Adrenal gland (tissue), 5 donors: Measurements from ENCODE around the gene PIGT.

Experiments used
- POLR2A ChIP-seq, 2 donors: fragments of 450-650 bp; IDR thresholded peaks; one replicate each; pipeline ENCODE4 v1.6.1; 2017; ENCODE audit warnings: antibody characterized with exemption in 2 of 2, mild to moderate bottlenecking in 2 of 2, moderate library complexity in 1 of 2
- TF ChIP-seq, protein P1 (sequence below), 6 experiments: fragments of 450-650 bp in 4 of 6; fragments of 200-600 bp in 2 of 6; sonication (generic) in 1 of 6; IDR thresholded peaks; 1 replicate in 5 of 6; 2 replicates in 1 of 6; pipeline versions ENCODE4 v1.5.1 to v1.8.0; 2016 to 2021; ENCODE audit warnings: antibody characterized with exemption in 6 of 6, mild to moderate bottlenecking in 2 of 6, moderate library complexity in 1 of 6
- donor health status: DM: no; HTN: no; CAD: no.

- TF ChIP-seq, protein P1, sequence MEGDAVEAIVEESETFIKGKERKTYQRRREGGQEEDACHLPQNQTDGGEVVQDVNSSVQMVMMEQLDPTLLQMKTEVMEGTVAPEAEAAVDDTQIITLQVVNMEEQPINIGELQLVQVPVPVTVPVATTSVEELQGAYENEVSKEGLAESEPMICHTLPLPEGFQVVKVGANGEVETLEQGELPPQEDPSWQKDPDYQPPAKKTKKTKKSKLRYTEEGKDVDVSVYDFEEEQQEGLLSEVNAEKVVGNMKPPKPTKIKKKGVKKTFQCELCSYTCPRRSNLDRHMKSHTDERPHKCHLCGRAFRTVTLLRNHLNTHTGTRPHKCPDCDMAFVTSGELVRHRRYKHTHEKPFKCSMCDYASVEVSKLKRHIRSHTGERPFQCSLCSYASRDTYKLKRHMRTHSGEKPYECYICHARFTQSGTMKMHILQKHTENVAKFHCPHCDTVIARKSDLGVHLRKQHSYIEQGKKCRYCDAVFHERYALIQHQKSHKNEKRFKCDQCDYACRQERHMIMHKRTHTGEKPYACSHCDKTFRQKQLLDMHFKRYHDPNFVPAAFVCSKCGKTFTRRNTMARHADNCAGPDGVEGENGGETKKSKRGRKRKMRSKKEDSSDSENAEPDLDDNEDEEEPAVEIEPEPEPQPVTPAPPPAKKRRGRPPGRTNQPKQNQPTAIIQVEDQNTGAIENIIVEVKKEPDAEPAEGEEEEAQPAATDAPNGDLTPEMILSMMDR (IDR thresholded peaks at IDR 0.05), result no peak
- no peak for TF ChIP-seq POLR2A (IDR thresholded peaks at IDR 0.05)
These were observed 23.2 kb upstream of the PIGT start for GRCh38 chr20:45392733-45393132.
